ENCODE results near the gene KIR3DL2. TPM values are rescaled to one million over a fixed set of nuclear protein-coding genes. Genes with fewer than 3 reads are reported as not detected.
"Not testable (repeated sequence)": the region's sequence is repeated elsewhere in the genome, so short reads cannot be mapped to it uniquely, and the experiment has no call there.

Gene KIR3DL2
- total and polyA plus RNA-seq, 9 donors: 0.32 TPM; not detected in 8

DNA sequence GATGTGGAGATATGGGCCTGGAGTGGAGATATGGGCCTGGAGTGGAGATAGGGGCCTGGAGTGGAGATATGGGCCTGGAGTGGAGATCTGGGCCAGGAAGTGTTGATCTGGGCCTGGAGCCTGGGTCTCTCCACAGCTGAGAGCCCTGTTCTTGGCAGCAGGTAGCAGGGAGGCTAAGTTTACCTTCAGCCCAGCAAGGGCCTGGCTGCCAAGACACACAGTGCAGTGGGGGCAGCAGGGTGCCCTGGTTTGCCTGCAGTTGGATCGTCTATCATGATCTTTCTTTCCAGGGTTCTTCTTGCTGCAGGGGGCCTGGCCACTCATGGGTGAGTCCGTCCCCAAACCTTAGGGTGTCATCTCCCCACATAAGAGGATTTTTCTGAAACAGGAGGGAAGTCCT is 687 bp downstream of the KIR3DL2 start:
- Histone ChIP-seq H3K4me1 (ENCODE audit: insufficient read depth) (no peaks in the 10 kb centered on the region), H3K4me3 (no peak overlapping the region), H3K27me3 (no peaks in the 10 kb centered on the region), H3K27ac (no peak overlapping the region), H3K9me3 (no peaks in the 10 kb centered on the region), H3K36me3 (no peaks in the 10 kb centered on the region)
- no peak for DNase-seq
- WGBS, 3 donors: 39 to 69% (median 50%) methylated on average over 2 of the region's 2 CpGs
- intact Hi-C loops (cut with DNase I): no loop called here
- TF ChIP-seq EP300 (IDR thresholded peaks at IDR 0.05): no peak
- TF ChIP-seq POLR2A (IDR thresholded peaks at IDR 0.05): no peak
- TF ChIP-seq, protein P1, sequence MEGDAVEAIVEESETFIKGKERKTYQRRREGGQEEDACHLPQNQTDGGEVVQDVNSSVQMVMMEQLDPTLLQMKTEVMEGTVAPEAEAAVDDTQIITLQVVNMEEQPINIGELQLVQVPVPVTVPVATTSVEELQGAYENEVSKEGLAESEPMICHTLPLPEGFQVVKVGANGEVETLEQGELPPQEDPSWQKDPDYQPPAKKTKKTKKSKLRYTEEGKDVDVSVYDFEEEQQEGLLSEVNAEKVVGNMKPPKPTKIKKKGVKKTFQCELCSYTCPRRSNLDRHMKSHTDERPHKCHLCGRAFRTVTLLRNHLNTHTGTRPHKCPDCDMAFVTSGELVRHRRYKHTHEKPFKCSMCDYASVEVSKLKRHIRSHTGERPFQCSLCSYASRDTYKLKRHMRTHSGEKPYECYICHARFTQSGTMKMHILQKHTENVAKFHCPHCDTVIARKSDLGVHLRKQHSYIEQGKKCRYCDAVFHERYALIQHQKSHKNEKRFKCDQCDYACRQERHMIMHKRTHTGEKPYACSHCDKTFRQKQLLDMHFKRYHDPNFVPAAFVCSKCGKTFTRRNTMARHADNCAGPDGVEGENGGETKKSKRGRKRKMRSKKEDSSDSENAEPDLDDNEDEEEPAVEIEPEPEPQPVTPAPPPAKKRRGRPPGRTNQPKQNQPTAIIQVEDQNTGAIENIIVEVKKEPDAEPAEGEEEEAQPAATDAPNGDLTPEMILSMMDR (IDR thresholded peaks at IDR 0.05): no peak

DNA sequence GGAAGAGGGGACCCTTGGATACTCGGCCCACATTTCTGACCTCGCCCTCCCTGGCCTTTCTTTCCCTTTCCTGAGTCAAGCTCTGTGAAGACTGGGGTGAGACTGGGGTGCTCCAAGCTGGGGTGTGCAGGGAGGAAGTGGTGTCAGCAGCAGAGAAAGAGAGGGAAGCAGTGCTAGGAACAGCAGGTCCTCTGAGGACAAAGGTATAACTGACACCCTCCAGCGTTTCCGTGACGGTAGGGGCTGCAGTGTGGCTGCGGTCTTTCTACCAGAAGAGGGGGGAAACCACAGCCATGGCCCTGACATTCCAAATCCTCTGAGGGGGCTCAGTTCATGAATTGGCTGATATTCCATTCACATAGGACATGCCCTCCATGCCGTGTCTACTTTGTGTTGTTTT is 1.1 kb downstream of the KIR3DL2 start:
- no peaks in the 10 kb centered on the region for H3K27me3 ChIP-seq
- no peak for TF ChIP-seq EP300 (IDR thresholded peaks at IDR 0.05)
- TF ChIP-seq, protein P1 (IDR thresholded peaks at IDR 0.05): no peak
- TF ChIP-seq POLR2A (IDR thresholded peaks at IDR 0.05): no peak
- WGBS, 3 donors: 75 to 89% (median 79%) methylated on average over 7 of the region's 7 CpGs
- intact Hi-C loops (cut with DNase I): no loop called here
- H3K36me3 ChIP-seq: no peaks in the 10 kb centered on the region
- DNase-seq: no peak
- no peaks in the 10 kb centered on the region for H3K4me1 ChIP-seq (ENCODE audit: insufficient read depth)
- H3K4me3 ChIP-seq: no peak overlapping the region
- no peak overlapping the region for H3K27ac ChIP-seq
- H3K9me3 ChIP-seq: no peaks in the 10 kb centered on the region

DNA sequence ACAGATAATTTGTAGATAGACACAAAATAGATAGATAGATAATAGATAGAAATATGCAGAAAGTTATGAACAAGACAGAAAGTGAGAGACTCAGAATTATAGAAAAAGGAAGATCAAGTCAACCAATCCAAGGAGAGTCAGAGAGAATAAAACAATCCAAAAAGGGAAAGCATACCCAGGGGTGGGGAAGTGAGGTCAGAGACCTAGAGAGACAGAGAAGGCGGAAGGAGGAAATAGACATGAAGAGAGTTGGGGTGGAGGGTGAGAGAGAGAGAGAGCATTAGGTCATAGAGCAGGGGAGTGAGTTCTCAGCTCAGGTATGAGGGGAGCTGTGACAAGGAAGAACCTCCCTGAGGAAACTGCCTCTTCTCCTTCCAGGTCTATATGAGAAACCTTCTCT is 5.0 kb downstream of the KIR3DL2 start:
- intact Hi-C loops (cut with DNase I); H3K27me3 ChIP-seq; H3K36me3 ChIP-seq; DNase-seq; H3K4me3 ChIP-seq; H3K4me1 ChIP-seq (ENCODE audit: insufficient read depth); H3K9me3 ChIP-seq; H3K27ac ChIP-seq: not testable (repeated sequence)
- WGBS, 3 donors: 43 to 53% (median 43%) methylated on average over 1 of the region's 1 CpG

DNA sequence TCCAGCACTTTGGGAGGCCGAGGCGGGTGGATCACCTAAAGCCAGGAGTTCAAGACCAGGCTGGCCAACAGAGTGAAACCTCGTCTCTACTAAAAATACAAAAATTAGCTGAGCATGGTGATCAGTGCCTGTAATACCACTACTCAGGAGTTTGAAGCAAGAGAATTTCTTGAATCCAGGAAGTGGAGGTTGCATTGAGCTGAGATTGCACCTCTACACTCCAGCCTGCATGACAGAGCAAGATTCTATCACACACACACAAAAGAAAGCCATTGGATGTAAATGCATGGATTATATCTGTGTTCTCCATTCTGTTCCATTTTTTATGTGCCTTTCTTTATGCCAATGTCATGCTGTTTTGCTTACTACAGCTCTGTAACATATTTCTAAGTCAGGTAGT is 8.2 kb downstream of the KIR3DL2 start:
- H3K27ac ChIP-seq; H3K9me3 ChIP-seq; DNase-seq; H3K4me3 ChIP-seq; H3K27me3 ChIP-seq; intact Hi-C loops (cut with DNase I); H3K4me1 ChIP-seq (ENCODE audit: insufficient read depth); H3K36me3 ChIP-seq: not testable (repeated sequence)
- 55 to 78% (median 70%) methylated on average over 3 of the region's 3 CpGs for WGBS, 3 donors

DNA sequence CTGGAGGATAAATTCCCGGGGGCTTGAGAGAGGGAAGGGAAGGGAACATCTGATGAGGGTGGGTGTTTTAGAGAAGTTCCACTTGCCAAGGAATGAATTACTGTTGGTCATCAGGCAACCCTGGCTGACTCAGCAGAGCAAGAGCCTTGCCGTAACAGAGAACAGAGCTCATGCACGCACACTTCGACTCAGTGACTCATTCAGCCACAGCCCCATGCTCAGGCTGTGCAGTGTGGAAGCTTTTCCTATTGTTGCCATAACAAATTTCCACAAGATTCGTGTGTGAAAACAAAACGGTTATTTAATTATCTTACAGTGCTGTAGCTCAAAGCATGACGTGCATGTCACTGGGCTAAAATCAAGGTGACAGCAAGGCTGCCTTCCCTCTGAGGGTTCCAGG is 9.2 kb downstream of the KIR3DL2 start:
- DNase-seq; H3K36me3 ChIP-seq; H3K9me3 ChIP-seq; H3K27me3 ChIP-seq; H3K27ac ChIP-seq; intact Hi-C loops (cut with DNase I); H3K4me1 ChIP-seq (ENCODE audit: insufficient read depth); H3K4me3 ChIP-seq: not testable (repeated sequence)
- 67 to 73% (median 68%) methylated on average over 7 of the region's 7 CpGs for WGBS, 3 donors

DNA sequence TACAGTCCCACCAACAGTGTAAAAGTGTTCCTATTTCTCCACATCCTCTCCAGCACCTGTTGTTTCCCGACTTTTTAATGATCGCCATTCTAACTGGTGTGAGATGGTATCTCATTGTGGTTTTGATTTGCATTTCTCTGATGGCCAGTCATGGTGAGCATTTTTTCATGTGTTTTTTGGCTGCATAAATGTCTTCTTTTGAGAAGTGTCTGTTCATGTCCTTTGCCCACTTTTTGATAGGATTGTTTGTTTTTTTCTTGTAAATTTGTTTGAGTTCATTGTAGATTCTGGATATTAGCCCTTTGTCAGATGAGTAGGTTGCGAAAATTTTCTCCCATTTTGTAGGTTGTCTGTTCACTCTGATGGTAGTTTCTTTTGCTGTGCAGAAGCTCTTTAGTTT is 13.2 kb downstream of the KIR3DL2 start:
- 100% methylated on average over 2 of the region's 3 CpGs; no CpG with 5 or more reads in 1 of the 3 donors for WGBS, 3 donors
- H3K4me3 ChIP-seq; H3K27me3 ChIP-seq; intact Hi-C loops (cut with DNase I); H3K4me1 ChIP-seq (ENCODE audit: insufficient read depth); DNase-seq; H3K27ac ChIP-seq; H3K9me3 ChIP-seq; H3K36me3 ChIP-seq: not testable (repeated sequence)

DNA sequence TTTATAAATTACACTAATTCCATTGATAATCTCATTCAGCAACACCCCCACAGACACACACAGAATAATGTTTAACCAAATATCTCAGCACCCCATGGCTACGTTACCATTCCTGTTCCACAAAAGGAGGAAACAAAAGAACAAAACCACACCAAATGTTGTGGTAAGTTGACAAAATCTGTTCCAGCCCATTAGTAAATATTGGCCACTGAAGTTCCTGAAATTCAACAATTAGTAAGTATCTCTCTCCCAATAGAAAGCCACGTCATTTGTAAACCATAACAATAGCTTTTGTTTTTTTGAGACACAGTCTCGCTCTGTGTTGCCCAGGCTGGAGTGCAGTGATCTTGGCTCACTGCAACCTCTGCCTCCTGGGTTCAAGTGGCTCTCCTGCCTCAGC is 21.5 kb downstream of the KIR3DL2 start:
- Histone ChIP-seq H3K4me3 (no peak overlapping the region), H3K27me3 (no peaks in the 10 kb centered on the region), H3K36me3 (no peaks in the 10 kb centered on the region), H3K4me1 (ENCODE audit: insufficient read depth) (no peaks in the 10 kb centered on the region), H3K27ac (no peak overlapping the region), H3K9me3 (no peaks in the 10 kb centered on the region)
- DNase-seq: no peak
- intact Hi-C loops (cut with DNase I): no loop called here
- WGBS, 3 donors: 64 to 75% (median 71%) methylated on average over 3 of the region's 3 CpGs
- TF ChIP-seq, protein P1 (IDR thresholded peaks at IDR 0.05): no peak
- no peak for TF ChIP-seq EP300 (IDR thresholded peaks at IDR 0.05)
- TF ChIP-seq POLR2A (IDR thresholded peaks at IDR 0.05): no peak
